AG10803 (cell line): ENCODE results near the gene RIC3.

Experiments used
- DNase-seq: peaks from one replicate; pipeline ENCODE4 v3.0.0; 2010; ENCODE audit warnings: low read depth
- H3K4me3 ChIP-seq: 2 replicates; pipeline ENCODE4 v1.5.1; 2011; ENCODE audit warnings: mild to moderate bottlenecking, low read length, control low read depth
- CTCF ChIP-seq: conservative IDR thresholded peaks from 2 replicates; pipeline ENCODE4 v1.5.1; 2011; ENCODE audit warnings: mild to moderate bottlenecking, low read length, control low read depth, inconsistent platforms

The RIC3 gene

GRCh38 chr11:8081591-8082250, 87.1 kb downstream of the RIC3 start:
- TF ChIP-seq CTCF, result no peak
- peak overlapping the region; percentile 65 for H3K4me3 ChIP-seq
- DNase-seq, result peak; percentile 30

- peak within 1 kb of the TSS; percentile 65 for H3K4me3 ChIP-seq
- TF ChIP-seq CTCF, result no peak
- peak; percentile 28 for DNase-seq
These were observed 87.9 kb downstream of the RIC3 start, which contains the start of gene TUB for GRCh38 chr11:8080674-8081590. Gene TUB, plus strand, starts transcription at chr11:8081211. Its CDS starts 300 bp downstream, at chr11:8081511.

- H3K4me3 ChIP-seq, result peak overlapping the region; percentile 65
- DNase-seq, result no peak
- TF ChIP-seq CTCF, result no peak
These were observed 88.7 kb downstream of the RIC3 start for GRCh38 chr11:8080069-8080670.

GRCh38 chr11:8079111-8079675, 89.6 kb downstream of the RIC3 start:
- TF ChIP-seq CTCF, result no peak
- no peak overlapping the region for H3K4me3 ChIP-seq
- no peak for DNase-seq

GRCh38 chr11:8075119-8075726, 93.6 kb downstream of the RIC3 start:
- no peak for DNase-seq
- no peak overlapping the region for H3K4me3 ChIP-seq
- TF ChIP-seq CTCF, result no peak

- TF ChIP-seq CTCF, result no peak
- no peak overlapping the region for H3K4me3 ChIP-seq
- DNase-seq, result no peak
These were observed 96.9 kb downstream of the RIC3 start for GRCh38 chr11:8071616-8072581.
